Tibial nerve (tissue), 4 donors: ENCODE data around the gene PRR16.

Source experiments
- CTCF ChIP-seq, 5 experiments: fragments of 200-600 bp in 3 of 5; fragments of 450-650 bp in 2 of 5; sonication (generic) in 3 of 5; IDR thresholded peaks; one replicate each; pipeline ENCODE4 v1.5.1; 2016 to 2019; ENCODE audit warnings: antibody characterized with exemption in 5 of 5, mild to moderate bottlenecking in 3 of 5, moderate library complexity in 2 of 5
- EP300 ChIP-seq, 2 donors: sonication (generic); formaldehyde crosslinking; IDR thresholded peaks; one replicate each; pipeline ENCODE4 v1.6.1; 2017; ENCODE audit warnings: antibody characterized with exemption in 2 of 2, mild to moderate bottlenecking in 1 of 2
- POLR2A ChIP-seq, 2 donors: fragments of 450-650 bp; IDR thresholded peaks; one replicate each; pipeline ENCODE4 v1.6.1; 2017; ENCODE audit warnings: antibody characterized with exemption in 2 of 2, mild to moderate bottlenecking in 2 of 2, moderate library complexity in 2 of 2

DNA sequence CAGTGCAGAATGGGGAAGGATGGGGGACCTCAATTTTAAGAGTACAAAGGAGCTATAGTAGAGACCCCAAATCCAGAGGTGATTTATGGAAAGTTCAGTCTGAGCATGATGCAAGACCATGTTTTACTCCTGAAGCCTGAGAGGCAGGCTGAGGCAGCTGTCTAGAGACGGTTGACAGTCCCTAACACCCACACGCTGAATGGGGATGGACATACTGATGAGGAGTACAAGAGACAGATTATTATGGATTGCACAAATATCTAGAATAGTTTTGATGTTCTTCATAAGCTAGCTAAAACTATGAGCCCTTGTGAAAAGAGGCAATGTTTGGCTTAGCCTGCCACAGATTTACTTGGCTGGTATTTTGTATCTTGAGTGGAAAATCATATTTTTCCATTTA lies 64.5 kb downstream of the PRR16 start:
- TF ChIP-seq CTCF (IDR thresholded peaks at IDR 0.05) = no peak
- TF ChIP-seq POLR2A (IDR thresholded peaks at IDR 0.05) = no peak
- TF ChIP-seq EP300 (IDR thresholded peaks at IDR 0.05) = no peak
